HG03097 (cell line): ENCODE data around the gene DLX2.

Experiments used
- ATAC-seq: cut with Tn5 transposase; IDR thresholded peaks from one replicate; pipeline ENCODE4 v1.9.1; 2021; ENCODE audit not compliant: unreplicated experiment, low FRiP score

Gene DLX2

DNA sequence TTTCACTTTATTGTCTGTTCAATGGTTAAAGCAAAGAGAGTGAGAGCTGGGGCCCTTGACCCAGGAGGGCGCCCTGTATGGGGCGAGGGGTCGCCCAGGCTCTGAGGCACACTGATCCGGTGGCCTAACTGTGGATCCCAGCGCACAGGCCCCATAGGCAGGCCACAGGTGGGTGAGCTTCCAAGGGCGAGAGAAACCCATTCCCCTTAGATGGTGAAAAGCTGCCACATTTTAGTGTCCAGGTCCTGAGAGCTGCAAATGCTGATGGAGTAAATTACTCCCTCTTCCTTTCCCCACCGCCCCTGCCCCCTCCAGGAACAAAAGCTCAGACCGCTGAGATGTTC is 5.9 kb upstream of the DLX2 start:
- ATAC-seq: no peak

DNA sequence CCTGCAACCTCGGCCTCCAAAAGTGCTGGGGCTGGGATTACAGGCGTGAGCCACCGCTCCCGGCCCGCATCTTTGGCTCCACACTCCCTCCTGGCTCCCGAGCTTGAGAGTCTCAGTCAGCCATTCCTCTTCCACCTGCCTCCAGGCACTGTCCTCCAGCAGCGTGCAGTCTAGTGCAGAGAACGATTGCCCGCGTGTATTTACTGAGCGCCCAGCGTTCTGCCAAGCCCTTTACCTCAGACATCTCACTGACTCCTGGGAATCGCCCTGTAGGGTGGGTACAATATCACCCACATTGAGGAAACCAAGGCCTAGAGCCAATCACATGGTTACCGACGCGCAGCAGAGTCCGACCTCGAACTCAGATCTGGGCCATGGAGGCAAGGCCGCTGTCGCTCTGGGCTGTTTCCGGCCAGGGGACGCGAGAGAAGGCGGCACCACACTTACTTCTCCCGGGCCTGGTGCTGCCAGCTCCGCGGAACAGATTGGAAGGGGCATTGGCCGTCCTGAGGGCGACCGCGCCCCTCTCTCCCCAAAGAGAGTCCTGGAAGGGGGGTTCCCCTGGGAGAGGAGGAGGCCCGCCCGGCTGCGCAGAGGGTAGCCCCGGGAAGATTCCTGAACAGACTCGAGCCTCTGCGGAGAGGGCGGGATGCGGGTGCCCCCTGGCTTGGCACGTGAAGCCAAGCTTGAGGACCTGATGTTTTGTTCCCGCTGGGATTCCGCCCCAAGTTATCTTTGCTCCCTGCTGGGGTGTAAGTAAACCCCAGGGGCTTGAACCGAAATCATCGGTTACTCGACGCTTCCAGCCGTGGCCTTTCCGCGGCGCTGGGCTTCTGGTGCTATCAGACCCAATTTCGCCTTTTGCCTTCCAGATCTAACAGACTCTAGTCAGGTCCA is 5.2 kb upstream of the DLX2 start:
- ATAC-seq: no peak

DNA sequence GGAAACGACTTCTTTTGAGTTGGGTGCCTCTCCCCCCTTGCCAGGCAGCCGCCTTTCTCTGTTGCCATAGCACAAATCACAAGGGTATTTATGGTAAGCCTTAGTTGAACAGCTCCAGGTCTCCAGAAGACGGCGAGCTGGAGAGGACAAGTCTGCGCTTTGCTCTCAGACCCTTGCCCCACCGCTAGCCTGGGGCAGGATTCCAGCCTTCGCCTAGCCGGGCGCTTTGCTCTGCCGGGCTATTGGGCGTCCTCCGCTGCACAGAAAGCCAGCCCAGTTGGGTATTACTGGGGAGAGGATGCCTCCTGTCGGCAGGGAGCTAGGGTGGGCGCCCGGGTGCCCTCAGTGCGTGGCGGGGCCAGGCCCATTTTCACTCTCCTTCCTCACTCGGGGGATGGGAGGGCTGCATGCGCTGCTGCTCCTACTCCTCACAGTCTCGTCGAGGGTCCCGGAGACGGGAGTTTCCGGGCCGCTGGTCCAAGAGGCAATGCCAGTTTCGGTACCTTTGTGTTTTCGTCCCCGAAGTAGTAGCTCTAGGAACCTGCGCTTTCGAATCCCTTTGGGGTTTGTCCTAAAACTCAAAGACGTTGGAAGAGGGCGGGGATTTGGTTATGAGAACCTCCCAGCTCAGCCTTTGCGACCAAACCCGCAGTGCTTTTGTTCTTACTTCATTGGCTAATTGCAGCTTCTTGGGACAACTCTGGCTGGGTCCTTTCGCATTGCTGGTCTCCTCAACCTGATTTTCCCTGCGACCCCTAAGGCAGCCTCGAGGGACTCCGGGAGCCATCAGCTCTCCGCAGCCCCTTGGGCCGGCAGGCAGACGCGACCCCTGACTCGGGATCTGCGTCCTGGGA is 3.6 kb upstream of the DLX2 start:
- ATAC-seq: no peak

DNA sequence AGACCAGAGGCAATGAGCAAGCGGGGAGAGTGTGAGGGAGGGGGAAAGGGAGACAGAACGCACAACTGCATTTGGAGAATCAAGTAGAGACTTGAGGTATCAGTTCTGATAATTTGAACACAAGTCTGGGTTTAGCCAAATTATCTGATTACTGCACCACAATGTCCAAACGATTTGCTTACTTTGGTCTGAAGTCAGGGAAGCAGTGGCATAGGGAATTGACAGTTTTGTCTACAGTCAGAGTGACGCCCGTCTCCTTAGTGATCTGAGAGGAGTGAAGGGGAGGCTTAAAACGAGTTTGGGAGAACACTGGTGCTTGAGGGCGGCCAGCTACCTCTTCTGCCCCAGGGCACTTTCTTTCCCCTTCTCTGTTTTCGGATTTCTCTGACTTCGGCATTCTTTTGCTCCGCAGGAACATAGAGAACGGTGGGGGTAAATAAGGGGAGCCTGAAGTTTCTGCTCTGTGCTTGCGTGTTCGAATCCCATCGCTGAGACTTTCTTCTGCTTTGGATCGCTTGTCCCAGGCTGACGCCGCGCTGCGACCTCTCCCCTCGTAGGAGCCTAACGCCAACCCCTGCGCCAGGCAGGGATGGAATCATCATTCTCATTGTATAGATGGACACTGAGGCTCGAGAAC is 2.9 kb upstream of the DLX2 start:
- ATAC-seq: no peak

DNA sequence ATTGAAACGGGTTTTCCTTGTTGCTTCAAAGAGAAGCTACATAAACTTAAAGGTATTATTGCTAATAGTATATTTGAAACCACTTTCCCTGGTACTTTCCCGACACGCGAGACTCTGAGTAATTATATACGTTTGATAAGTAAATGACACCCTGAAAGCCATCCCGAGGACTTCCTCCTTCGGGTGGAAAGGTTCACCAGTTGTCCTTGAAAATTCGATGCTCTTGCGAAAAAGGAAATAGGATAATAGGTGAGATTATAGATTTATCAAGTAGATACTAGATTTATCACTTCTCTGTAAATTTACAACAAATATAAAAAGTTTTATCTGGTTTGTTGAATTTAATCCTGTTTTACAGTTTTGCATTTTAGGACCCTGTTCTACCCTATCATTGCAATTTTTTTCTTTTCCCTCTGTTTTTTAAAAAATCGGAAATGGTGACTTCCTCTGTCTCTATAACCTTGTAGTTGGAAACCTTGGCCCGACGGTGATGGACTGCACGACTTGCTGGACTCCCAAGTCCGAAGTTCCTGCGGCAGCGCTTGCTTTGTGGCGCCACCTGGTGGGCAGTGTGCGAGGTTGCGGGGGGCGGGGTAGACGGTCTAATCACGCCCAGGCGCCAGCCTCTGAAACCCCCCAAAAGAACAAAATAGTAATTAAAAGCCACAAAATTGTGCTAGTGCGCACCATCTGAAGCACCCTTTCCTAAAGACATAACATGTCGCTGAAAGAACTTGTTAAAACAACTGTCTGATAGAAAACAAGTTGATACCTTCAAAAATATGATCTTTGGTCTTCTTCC is 972 bp upstream of the DLX2 start:
- no peak for ATAC-seq

DNA sequence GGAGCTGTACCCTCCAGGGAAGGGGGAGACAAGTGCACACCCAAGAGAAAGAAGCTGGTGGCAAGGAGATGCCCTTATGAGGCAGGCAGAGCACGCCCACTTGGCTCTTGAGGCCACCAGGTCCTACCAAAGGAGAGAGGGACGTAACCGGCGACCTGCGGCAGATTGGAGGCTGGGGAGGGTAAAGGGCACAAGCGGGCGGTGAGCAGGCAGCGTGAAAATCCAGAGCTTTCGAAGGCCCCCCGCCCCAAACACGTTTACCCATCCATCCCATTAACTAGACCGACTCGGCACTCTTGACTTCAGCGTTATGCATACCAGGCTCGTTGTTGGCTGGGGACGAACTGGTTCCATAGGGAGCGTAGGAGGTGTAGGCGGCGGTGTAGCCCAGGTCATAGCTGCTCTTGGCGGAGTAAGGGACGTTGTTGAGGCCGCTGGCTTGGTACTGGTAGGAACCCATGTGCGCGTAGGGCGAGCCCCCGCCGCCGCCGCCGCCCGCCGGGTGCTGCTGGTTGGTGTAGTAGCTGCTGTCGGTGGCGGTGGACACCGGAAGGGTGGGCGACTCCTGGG is 794 bp downstream of the DLX2 start:
- no peak for ATAC-seq

DNA sequence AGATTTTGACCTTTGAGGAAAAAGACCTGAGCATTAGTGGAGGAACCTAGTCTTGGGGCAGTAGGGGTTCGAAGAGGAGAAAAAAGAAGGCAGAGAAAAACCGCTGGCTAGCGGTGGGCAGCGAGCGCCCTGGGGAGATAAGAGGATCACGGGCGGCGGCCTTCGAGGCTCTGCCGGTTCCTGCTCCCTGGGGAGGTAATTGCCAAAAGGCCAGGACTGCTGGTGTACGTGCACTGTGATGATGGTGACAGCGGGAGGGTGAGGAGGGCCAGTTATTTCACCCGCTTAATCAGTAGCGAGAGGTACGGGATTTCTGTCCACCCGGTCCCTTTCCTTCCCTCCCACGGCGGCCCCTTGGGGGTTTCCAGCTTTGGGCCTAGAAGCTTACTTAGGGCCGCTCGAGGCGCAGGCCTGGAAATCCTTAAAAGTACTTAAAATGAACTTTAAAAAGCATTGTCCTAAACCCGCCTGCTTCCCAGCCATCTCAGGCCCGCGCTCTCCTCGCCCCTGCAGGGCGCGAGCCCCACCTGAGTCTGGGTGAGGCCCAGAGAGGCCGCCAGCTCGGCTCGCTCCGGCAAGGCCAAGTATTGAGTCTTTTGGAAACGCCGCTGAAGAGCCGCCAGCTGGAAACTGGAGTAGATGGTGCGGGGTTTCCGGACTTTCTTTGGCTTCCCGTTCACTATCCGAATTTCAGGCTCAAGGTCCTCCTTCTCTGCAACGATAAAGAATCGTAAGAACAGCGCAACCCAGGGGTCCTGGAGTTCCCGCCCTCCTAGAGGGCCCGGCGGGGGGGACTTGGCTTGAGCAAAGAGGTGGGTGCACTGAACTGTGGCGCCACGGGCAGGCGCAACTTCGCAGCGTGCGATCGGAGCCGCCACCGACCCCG is 1.5 kb downstream of the DLX2 start:
- ATAC-seq: no peak

DNA sequence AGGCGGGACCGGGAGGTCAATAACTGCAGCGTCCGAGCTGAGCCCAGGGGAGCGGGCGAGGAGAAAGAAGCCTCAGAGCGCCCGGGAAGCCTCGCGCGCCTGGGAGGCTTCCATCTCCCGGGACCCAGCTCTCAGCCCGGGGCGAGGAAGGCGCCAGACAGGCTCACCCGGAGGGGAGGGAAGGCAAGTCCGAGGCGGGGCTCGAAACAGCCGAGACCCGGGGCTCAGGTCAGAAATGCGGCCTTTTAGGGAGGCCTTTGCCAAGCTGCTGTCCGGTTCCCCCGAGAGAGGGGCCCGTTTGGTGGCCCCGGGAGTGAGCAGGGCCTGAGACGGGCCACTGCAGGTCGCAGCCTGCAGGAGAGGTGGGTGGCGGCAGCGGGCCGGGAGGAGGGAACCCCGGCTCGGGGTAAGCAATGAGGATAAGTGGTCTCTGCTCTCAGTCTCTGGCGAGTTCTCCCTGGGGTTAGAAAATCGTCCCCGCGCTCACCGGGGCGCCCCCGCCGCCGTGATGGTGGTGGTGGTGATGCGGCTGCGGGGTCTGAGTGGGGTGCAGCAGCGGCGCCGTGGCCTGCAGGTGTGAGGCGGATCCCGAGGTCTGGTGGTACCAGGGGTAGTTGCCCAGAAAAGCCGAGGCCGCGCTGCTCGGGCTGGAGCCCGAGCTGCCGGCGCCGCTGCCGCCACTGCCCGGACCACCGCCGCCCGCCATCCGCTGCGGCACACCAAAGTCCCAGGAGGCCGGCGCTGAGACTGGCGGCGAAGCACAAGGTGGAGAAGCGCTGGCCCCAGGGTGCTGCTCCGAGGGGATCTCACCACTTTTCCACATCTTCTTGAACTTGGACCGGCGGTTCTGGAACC is 2.4 kb downstream of the DLX2 start:
- no peak for ATAC-seq

DNA sequence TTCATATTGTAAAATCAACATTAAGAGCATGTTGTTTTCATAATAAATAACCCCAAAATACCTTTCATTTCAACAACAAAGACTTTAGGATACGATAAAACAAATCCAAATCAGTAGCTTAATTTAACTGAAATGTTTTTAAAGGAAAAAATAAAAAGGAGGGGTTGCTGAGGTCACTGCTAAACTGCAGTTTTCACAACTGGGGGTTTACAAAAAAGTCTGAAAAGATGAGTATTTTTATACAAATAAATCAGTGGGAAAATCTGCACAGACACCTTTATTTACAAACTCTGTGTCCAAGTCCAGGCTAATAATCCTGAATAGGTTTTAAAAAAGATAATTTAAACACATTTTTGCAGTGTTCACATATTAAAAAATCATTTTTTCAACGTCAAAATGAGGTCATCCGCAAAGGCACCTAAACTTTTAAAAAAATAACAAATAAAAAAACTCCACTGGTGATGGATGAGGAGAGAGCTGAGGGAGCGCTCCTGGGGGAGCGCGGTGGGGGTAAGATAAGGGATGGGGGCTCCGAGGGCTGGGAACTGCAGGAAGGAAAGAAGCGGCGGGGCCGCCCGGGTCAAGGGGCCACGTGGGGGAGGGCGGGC is 3.1 kb downstream of the DLX2 start:
- ATAC-seq: no peak

DNA sequence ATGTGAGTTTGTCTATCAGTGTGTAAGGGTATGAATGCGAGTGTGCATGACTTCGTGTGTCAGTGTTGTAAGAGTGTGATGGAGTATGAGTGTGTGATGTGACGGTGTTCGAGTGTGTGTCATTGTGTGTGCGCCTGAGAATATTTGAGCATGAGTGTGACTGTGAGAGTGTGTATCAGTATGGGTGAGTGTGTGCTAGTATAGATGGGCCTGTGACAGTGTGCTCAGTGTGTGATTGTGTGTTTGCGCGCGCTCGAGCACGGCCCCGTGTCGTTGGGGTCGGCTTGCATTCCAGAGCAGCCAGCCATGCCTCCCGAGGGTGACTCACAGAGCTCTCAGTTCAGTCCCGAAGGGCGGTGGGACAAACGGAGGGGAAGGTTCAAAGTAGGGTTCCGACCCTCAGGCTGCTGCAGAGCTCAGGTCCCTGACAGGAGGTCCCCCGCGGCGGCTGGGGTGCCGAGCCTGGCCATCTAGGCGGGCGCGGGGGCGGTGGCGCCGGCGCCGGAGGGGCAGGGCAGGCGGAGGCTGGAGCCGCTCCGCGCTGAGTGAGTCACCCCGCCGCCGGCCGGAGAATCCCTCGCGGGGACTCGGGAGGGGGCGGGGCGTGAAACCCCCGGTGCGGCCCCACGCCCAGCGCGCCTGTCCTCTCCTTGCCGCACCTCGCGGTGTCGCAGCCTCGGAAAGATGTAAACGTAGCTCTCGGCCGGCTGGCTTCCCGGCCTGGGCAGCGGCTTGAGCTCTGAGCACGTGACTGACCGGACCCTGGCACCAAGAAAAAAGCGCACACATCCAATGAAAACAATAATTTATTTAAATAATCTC is 3.8 kb downstream of the DLX2 start:
- no peak for ATAC-seq

DNA sequence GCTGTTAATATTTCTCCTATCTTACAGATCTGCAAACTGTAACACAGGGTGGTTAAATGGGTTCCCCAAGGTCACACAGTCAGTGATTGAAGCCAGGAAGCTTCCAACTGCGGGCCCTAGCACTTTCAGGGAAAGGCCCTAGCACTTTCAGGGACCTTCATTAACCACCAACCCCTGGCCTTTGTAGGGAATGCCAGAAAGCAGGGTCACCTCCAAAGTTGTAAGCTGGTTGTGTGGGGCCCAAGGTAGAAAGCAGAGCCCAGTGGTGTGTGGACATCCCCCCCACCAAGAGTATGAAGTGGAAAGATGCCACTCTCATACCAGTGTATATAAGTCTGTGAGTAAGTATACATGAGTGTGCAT is 4.4 kb downstream of the DLX2 start:
- no peak for ATAC-seq

DNA sequence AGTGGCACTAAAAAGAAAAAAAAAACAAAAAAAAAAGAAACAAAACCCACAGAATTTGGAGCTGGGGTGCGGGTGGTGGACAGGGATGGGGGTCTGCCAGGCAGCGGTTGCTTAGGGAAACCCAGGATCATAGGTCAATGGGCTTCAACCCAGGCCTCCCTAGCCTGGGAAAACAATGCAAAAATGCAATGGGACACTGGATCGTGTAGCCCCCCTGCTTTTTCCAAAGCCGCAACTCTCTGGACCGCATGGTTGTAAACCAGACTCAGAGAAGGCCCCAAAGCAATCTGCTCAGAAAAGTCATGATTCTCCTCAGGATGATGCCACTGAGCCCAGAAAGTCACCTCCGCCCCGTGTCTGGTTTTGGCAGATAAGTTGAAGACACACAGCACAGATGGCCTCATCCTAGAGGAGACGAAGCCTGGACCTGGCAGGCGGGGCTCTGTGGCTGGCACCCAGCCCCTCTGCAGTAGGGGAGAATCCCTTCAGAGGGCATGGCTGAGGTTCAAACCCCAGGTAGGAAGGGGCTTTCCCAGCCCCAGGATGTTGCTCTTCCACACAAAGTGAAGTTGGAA is 5.1 kb downstream of the DLX2 start:
- ATAC-seq: no peak

DNA sequence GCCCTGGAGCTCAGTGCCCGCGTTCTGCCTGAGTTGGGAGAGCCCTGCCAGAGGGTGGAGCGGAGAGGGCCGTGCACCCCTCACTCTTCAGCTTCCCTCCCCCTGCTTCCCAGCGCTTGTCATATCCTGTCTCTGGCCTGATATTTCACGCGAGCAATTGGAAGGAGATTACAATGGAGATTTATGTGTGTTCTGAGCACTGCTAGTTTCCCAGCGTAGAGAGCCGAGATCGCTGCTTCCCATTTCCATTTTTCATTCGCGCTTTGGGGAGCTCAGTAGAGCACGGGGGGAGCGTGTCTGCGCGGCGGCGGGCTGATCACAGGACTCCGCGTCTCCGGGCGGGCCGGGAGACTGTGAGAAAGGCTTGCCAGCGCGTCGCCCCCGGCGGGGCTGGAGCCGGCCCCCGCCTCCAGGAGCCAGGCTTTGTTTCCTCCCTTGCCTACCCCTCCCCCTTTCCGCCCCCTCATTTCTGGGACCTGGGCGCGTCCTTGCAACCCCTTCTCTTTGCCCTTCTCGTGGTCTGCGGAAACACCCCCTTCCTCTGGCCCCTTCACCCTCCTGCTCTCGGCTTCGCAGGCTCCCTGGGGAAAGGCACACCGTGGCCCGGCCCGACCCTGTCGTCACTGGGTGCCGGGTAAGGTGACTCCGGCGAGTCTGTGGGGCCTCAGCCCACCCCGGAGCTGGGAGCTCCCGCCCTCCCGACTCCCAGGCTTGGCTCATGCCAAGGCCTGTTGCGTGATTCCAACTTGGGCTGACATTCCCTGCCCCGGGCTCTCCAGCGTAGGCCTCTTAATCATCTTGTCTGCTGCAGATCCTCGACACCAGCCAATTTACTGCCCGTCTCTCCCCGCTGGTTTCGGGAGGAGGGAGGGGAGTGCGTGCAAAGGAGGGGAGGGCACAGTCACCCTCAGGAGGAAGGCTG is 5.8 kb downstream of the DLX2 start:
- no peak for ATAC-seq

DNA sequence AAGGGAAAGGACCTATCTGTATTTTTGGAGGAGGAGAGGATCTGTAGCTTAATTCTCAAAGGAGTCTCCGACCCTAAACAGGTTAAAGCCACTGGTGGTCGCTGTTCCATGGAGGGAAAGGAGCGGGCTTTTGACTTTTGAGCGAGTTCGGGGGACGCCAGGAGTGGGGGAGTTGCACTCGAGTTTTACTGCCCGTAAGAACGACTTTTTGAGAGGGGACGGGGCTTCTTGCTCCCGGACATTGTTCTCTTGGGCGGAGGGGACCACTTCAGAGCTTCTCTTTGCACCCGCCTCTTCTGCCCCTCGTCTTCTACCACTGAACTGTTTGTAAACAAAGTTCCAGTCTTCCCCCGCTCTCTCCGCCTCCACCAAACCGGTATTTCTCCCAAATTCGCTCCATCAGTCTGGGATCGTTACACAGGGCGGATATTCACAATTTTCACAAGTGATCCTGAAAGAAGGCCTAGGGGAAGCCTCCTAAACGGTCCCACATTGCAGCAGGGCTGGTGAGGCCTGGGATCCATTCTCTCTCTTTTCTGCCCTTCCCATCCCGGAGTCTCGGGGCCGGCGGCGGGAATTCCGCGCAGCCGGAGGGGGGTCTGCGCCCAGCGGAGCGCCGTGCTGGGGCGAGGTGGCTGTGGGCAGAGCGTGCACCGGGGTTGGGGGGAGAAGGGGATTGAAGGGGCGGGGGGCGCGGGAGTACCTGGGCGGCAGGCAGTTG is 6.6 kb downstream of the DLX2 start:
- no peak for ATAC-seq
